ENCODE data around the gene NEO1.
A peak's percentile ranks its signal among the peaks of the same experiment; 100 is the strongest.
"Not testable (repeated sequence)": the region's sequence is repeated elsewhere in the genome, so short reads cannot be mapped to it uniquely, and the experiment has no call there.

NEO1 gene

GRCh38 chr15:73196113-73196512, 143.8 kb downstream of the NEO1 start:
- no peaks in the 10 kb centered on the region for H3K36me3 ChIP-seq (ENCODE audit: control insufficient read depth, insufficient read depth, low read length)

GRCh38 chr15:73200339-73200738, 148.1 kb downstream of the NEO1 start:
- H3K4me3 ChIP-seq (ENCODE audit: low read depth, low read length): no peak overlapping the region
- H3K9ac ChIP-seq (ENCODE audit: low read depth, low read length): no peak overlapping the region
- no peaks in the 10 kb centered on the region for H3K27me3 ChIP-seq (ENCODE audit: control insufficient read depth, insufficient read depth, low read length)
- H3K4me1 ChIP-seq (ENCODE audit: control insufficient read depth, insufficient read depth, low read length): no peaks in the 10 kb centered on the region
- H3K9me3 ChIP-seq (ENCODE audit: control insufficient read depth, insufficient read depth, low read length): no peaks in the 10 kb centered on the region
- H3K27ac ChIP-seq (ENCODE audit: low read depth, low read length): no peak overlapping the region
- H3K36me3 ChIP-seq (ENCODE audit: control insufficient read depth, insufficient read depth, low read length): no peaks in the 10 kb centered on the region; the same call in 1 of the 2 replicates

More at GRCh38 chr15:73196113-73196512, 143.8 kb downstream of the NEO1 start:
- no peaks in the 10 kb centered on the region for H3K27me3 ChIP-seq (ENCODE audit: control insufficient read depth, insufficient read depth, low read length)
- no peak overlapping the region for H3K4me3 ChIP-seq (ENCODE audit: low read depth, low read length)
- no peaks in the 10 kb centered on the region for H3K4me1 ChIP-seq (ENCODE audit: control insufficient read depth, insufficient read depth, low read length)
- H3K27ac ChIP-seq (ENCODE audit: low read depth, low read length): no peak overlapping the region
- H3K9ac ChIP-seq (ENCODE audit: low read depth, low read length): no peak overlapping the region
- H3K9me3 ChIP-seq (ENCODE audit: control insufficient read depth, insufficient read depth, low read length): no peaks in the 10 kb centered on the region

GRCh38 chr15:73210630-73211029, 158.4 kb downstream of the NEO1 start:
- Histone ChIP-seq H3K9ac (ENCODE audit: low read depth, low read length) (no peak overlapping the region), H3K9me3 (ENCODE audit: control insufficient read depth, insufficient read depth, low read length) (no peaks in the 10 kb centered on the region), H3K4me3 (ENCODE audit: low read depth, low read length) (no peak overlapping the region), H3K27me3 (ENCODE audit: control insufficient read depth, insufficient read depth, low read length) (no peaks in the 10 kb centered on the region), H3K4me1 (ENCODE audit: control insufficient read depth, insufficient read depth, low read length) (no peaks in the 10 kb centered on the region), H3K36me3 (ENCODE audit: control insufficient read depth, insufficient read depth, low read length) (no peaks in the 10 kb centered on the region), H3K27ac (ENCODE audit: low read depth, low read length) (no peak overlapping the region)

- Histone ChIP-seq H3K9me3 (ENCODE audit: control insufficient read depth, insufficient read depth, low read length) (no peaks in the 10 kb centered on the region), H3K27me3 (ENCODE audit: control insufficient read depth, insufficient read depth, low read length) (no peaks in the 10 kb centered on the region), H3K9ac (ENCODE audit: low read depth, low read length) (no peak overlapping the region), H3K4me3 (ENCODE audit: low read depth, low read length) (no peak overlapping the region), H3K27ac (ENCODE audit: low read depth, low read length) (no peak overlapping the region), H3K36me3 (ENCODE audit: control insufficient read depth, insufficient read depth, low read length) (no peaks in the 10 kb centered on the region), H3K4me1 (ENCODE audit: control insufficient read depth, insufficient read depth, low read length) (no peaks in the 10 kb centered on the region)
Measured at GRCh38 chr15:73212424-73212823, 160.2 kb downstream of the NEO1 start.

- not testable (repeated sequence) for H3K9me3 ChIP-seq (ENCODE audit: control insufficient read depth, insufficient read depth, low read length); H3K36me3 ChIP-seq (ENCODE audit: control insufficient read depth, insufficient read depth, low read length); H3K27ac ChIP-seq (ENCODE audit: low read depth, low read length); H3K4me1 ChIP-seq (ENCODE audit: control insufficient read depth, insufficient read depth, low read length); H3K9ac ChIP-seq (ENCODE audit: low read depth, low read length); H3K27me3 ChIP-seq (ENCODE audit: control insufficient read depth, insufficient read depth, low read length); H3K4me3 ChIP-seq (ENCODE audit: low read depth, low read length)
Measured at GRCh38 chr15:73221450-73221849, 169.2 kb downstream of the NEO1 start.

GRCh38 chr15:73225358-73226015, 173.2 kb downstream of the NEO1 start:
- Histone ChIP-seq H3K27ac (ENCODE audit: low read depth, low read length) (peak overlapping the region; percentile 72), H3K4me1 (ENCODE audit: control insufficient read depth, insufficient read depth, low read length) (peaks cover 21% of the 10 kb centered on the region), H3K27me3 (ENCODE audit: control insufficient read depth, insufficient read depth, low read length) (no peaks in the 10 kb centered on the region), H3K9me3 (ENCODE audit: control insufficient read depth, insufficient read depth, low read length) (peaks cover 3% of the 10 kb centered on the region; the same call in 1 of the 2 replicates), H3K4me3 (ENCODE audit: low read depth, low read length) (no peak overlapping the region), H3K36me3 (ENCODE audit: control insufficient read depth, insufficient read depth, low read length) (no peaks in the 10 kb centered on the region), H3K9ac (ENCODE audit: low read depth, low read length) (0 out of 2 replicates have a peak overlapping the region, but pooled peaks have one; percentile 27)

GRCh38 chr15:73226093-73226814, 174.0 kb downstream of the NEO1 start:
- Histone ChIP-seq H3K4me3 (ENCODE audit: low read depth, low read length) (no peak overlapping the region), H3K9ac (ENCODE audit: low read depth, low read length) (no peak overlapping the region), H3K9me3 (ENCODE audit: control insufficient read depth, insufficient read depth, low read length) (peaks cover 3% of the 10 kb centered on the region; the same call in 1 of the 2 replicates), H3K27ac (ENCODE audit: low read depth, low read length) (peak overlapping the region; percentile 72), H3K36me3 (ENCODE audit: control insufficient read depth, insufficient read depth, low read length) (no peaks in the 10 kb centered on the region), H3K4me1 (ENCODE audit: control insufficient read depth, insufficient read depth, low read length) (peaks cover 21% of the 10 kb centered on the region), H3K27me3 (ENCODE audit: control insufficient read depth, insufficient read depth, low read length) (no peaks in the 10 kb centered on the region)

GRCh38 chr15:73227433-73228056, 175.3 kb downstream of the NEO1 start:
- Histone ChIP-seq H3K4me3 (ENCODE audit: low read depth, low read length) (no peak overlapping the region), H3K9me3 (ENCODE audit: control insufficient read depth, insufficient read depth, low read length) (no peaks in the 10 kb centered on the region), H3K9ac (ENCODE audit: low read depth, low read length) (no peak overlapping the region; the same call in 1 of the 2 replicates), H3K4me1 (ENCODE audit: control insufficient read depth, insufficient read depth, low read length) (peaks cover 28% of the 10 kb centered on the region), H3K27me3 (ENCODE audit: control insufficient read depth, insufficient read depth, low read length) (no peaks in the 10 kb centered on the region), H3K27ac (ENCODE audit: low read depth, low read length) (peak overlapping the region; percentile 49), H3K36me3 (ENCODE audit: control insufficient read depth, insufficient read depth, low read length) (no peaks in the 10 kb centered on the region)

- Histone ChIP-seq H3K27ac (ENCODE audit: low read depth, low read length) (peak overlapping the region; percentile 49), H3K27me3 (ENCODE audit: control insufficient read depth, insufficient read depth, low read length) (no peaks in the 10 kb centered on the region), H3K9ac (ENCODE audit: low read depth, low read length) (no peak overlapping the region; the same call in 1 of the 2 replicates), H3K36me3 (ENCODE audit: control insufficient read depth, insufficient read depth, low read length) (no peaks in the 10 kb centered on the region), H3K9me3 (ENCODE audit: control insufficient read depth, insufficient read depth, low read length) (no peaks in the 10 kb centered on the region), H3K4me3 (ENCODE audit: low read depth, low read length) (no peak overlapping the region), H3K4me1 (ENCODE audit: control insufficient read depth, insufficient read depth, low read length) (peaks cover 28% of the 10 kb centered on the region)
Measured at GRCh38 chr15:73228128-73228646, 175.9 kb downstream of the NEO1 start.

GRCh38 chr15:73231661-73232419, 179.6 kb downstream of the NEO1 start:
- no peak overlapping the region for H3K9ac ChIP-seq (ENCODE audit: low read depth, low read length)
- peaks cover 17% of the 10 kb centered on the region for H3K4me1 ChIP-seq (ENCODE audit: control insufficient read depth, insufficient read depth, low read length)
- peak overlapping the region; percentile 43 for H3K27ac ChIP-seq (ENCODE audit: low read depth, low read length)

More at GRCh38 chr15:73231661-73232419, 179.6 kb downstream of the NEO1 start:
- H3K9me3 ChIP-seq (ENCODE audit: control insufficient read depth, insufficient read depth, low read length): no peaks in the 10 kb centered on the region
- H3K4me3 ChIP-seq (ENCODE audit: low read depth, low read length): no peak overlapping the region
- no peaks in the 10 kb centered on the region for H3K27me3 ChIP-seq (ENCODE audit: control insufficient read depth, insufficient read depth, low read length)
- H3K36me3 ChIP-seq (ENCODE audit: control insufficient read depth, insufficient read depth, low read length): peaks cover 6% of the 10 kb centered on the region; the same call in 1 of the 2 replicates
